SHP77 (cell line): ENCODE data around the gene MLH1.

Experiments used
- DNase-seq, 2 experiments: peaks; one replicate each; lab custom pipeline; 2025; lab: John Stamatoyannopoulos, UW

Gene MLH1

GRCh38 chr3:37094636-37095035, 101.3 kb downstream of the MLH1 start:
- no peak for DNase-seq

- no peak for DNase-seq
These were observed 103.0 kb downstream of the MLH1 start for GRCh38 chr3:37096288-37096687.

GRCh38 chr3:37096975-37097374, 103.7 kb downstream of the MLH1 start:
- no peak for DNase-seq

GRCh38 chr3:37097776-37098175, 104.5 kb downstream of the MLH1 start:
- no peak for DNase-seq

GRCh38 chr3:37098884-37099283, 105.6 kb downstream of the MLH1 start:
- no peak for DNase-seq

- DNase-seq = no peak
These were observed 106.2 kb downstream of the MLH1 start for GRCh38 chr3:37099469-37099868.

- no peak for DNase-seq
These were observed 107.1 kb downstream of the MLH1 start for GRCh38 chr3:37100411-37100810.
